Omental fat pad (tissue), 4 donors: Measurements from ENCODE around the gene TSTD1. TPM values are rescaled to one million over a fixed set of nuclear protein-coding genes. Genes with fewer than 3 reads are reported as not detected.
"Not testable (repeated sequence)": the region's sequence is repeated elsewhere in the genome, so short reads cannot be mapped to it uniquely, and the experiment has no call there.

Experiments used
- ATAC-seq: fragments of 150-250 bp; one replicate; pipeline ENCODE4 v1.9.1; 2016; ENCODE audit warnings: mild to moderate bottlenecking, moderate library complexity; ENCODE audit not compliant: low FRiP score
- DNase-seq: peaks from one replicate; pipeline ENCODE4 v3.0.0-alpha.2; 2019; ENCODE audit warnings: low spot score
- total RNA-seq, 4 donors: library from RNA; depleted of rRNA; stranded (reverse); fragments of >200 nt; gene quantifications; one replicate each; pipeline ENCODE4 v1.1.0, GENCODE V29; 2016
- TF ChIP-seq, protein P1 (sequence below), 3 donors: fragments of 450-650 bp; IDR thresholded peaks; one replicate each; pipeline ENCODE4 v1.5.1; 2016 to 2017; ENCODE audit warnings: antibody characterized with exemption in 3 of 3, mild to moderate bottlenecking in 3 of 3, moderate library complexity in 2 of 3

TSTD1 gene
- total RNA-seq, 4 donors from 2014 or later, result 26.0 to 43.1 (median 30.5) TPM

DNA sequence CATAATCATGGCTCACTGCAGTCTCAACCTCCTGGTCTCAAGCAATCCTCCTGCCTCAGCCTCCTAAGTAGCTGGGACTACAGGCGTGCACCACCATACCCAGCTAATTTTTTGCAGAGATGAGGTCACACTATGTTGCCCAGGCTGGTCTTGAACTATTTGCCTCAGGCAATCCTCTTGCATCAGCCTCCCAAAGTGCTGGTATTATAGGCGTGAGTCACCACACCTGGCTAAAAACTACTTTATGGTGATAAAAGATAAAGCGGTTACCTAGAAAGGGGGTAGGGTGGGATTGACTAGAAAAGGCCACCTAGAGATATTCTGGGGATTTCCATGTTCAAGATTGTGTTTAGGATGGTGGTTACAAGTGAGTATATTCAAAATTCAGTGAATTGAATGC, 5.0 kb downstream of the TSTD1 start:
- TF ChIP-seq, protein P1, sequence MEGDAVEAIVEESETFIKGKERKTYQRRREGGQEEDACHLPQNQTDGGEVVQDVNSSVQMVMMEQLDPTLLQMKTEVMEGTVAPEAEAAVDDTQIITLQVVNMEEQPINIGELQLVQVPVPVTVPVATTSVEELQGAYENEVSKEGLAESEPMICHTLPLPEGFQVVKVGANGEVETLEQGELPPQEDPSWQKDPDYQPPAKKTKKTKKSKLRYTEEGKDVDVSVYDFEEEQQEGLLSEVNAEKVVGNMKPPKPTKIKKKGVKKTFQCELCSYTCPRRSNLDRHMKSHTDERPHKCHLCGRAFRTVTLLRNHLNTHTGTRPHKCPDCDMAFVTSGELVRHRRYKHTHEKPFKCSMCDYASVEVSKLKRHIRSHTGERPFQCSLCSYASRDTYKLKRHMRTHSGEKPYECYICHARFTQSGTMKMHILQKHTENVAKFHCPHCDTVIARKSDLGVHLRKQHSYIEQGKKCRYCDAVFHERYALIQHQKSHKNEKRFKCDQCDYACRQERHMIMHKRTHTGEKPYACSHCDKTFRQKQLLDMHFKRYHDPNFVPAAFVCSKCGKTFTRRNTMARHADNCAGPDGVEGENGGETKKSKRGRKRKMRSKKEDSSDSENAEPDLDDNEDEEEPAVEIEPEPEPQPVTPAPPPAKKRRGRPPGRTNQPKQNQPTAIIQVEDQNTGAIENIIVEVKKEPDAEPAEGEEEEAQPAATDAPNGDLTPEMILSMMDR (IDR thresholded peaks at IDR 0.05), result no peak
- ATAC-seq, result no peak
- no peak for DNase-seq

DNA sequence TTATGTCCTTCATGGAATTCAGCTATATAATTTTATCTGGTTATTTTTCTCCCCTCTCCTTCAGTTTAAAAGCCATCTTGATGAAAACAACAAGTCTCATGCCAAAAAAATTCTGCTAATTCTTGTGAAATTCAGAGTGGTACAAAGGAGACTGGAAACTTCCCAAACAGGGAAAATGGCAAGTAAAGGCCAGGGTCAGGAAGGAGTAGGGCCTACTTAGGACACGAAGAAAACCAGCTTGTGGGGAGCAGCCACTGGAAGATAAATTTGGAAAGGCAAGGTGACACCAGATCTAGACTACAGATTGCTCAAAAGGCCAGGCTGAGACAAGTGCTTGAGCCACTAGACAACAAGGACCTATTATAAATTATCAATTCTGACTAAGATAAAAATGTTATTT, 6.4 kb downstream of the TSTD1 start:
- DNase-seq (no peak), ATAC-seq (no peak)
- TF ChIP-seq, protein P1 (IDR thresholded peaks at IDR 0.05), result no peak

DNA sequence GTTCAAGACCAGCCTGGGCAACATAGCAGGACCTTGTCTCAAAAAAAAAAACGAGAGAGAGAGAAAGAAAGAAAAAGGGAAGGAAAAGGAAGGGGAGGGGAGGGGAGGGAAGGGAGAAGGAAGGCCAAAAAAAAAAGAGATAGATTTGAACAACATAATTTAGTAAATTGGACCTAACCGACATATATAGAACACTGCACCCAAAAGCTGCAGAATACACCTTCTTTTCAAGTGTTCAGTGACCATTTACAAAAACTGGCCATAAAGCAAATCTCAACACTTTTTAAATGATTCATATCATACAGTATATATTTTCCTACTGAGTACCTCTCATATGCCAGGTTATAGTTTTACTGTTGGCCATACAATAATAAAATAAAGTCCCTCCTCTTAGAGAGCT, 6.9 kb downstream of the TSTD1 start:
- no peak for DNase-seq
- ATAC-seq, result no peak
- TF ChIP-seq, protein P1 (IDR thresholded peaks at IDR 0.05), result no peak

DNA sequence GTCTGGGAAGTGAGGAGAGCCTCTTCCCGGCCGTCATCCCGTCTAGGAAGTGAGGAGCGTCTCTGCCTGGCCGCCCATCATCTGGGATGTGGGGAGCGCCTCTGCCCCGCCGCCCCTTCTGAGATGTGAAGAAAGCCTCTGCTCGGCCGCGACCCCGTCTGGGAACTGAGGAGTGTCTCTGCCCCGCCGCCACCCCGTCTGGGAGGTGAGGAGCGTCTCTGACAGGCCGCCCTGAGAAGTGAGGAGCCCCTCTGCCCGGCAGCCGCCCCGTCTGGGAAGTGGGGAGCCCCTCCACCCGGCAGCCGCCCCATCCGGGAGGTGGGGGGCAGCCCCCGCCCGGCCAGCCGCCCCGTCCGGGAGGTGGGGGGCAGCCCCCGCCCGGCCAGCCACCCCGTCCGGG, 9.3 kb downstream of the TSTD1 start:
- DNase-seq, ATAC-seq: not testable (repeated sequence)

DNA sequence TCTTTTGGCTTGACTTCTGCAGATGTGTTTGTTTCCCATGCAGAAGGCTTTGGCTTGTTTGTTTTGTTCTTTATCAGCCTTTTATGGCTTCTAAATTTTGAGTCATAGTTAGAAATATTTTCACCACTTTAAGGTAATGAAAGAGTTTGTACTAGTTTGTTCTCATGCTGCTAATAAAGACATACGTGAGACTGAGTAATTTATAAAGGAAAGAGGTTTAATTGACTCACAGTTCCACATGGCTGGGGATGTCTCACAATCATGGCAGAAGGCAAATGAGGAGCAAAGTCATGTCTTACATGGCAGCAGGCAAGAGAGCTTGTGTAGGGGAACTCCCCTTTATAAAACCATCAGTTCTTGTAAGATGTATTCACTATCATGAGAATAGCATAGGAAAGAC, 11.8 kb downstream of the TSTD1 start:
- not testable (repeated sequence) for ATAC-seq, DNase-seq

DNA sequence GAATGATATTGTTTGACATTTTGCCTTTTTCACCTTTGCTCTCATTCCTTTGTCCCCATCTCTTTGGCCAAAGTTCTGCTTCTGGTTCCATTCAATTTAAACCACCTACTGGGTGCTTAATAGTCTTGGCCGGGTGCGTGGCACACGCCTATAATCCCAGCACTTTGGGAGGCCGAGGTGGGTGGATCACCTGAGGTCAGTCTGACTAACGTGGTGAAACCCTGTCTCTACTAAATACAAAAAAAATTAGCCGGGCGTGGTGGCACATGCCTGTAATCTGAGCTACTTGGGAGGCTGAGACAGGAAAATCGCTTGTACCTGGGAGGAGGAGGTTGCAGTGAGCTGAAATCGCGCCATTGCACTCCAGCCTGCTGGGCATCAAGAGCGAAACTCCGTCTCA, 16.3 kb downstream of the TSTD1 start:
- ATAC-seq, DNase-seq: not testable (repeated sequence)

DNA sequence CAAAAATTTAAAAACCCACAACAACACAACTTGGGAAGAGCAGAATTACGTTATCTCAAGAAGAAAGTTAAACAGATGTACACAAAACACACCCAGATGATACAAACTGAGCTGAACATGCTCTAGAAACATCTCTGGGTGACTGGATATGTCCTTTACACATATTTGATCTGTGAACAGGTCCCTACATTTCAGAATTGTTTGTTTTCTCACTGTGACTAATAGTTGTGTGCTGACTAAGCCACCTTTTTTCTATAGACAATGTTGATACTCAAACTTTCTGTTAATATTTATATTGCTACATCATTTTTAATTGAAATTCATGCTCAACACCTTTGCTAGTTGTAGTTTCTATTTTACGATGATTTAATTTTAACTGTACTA, 16.8 kb downstream of the TSTD1 start:
- TF ChIP-seq, protein P1 (IDR thresholded peaks at IDR 0.05), result no peak
- no peak for ATAC-seq
- DNase-seq, result no peak

DNA sequence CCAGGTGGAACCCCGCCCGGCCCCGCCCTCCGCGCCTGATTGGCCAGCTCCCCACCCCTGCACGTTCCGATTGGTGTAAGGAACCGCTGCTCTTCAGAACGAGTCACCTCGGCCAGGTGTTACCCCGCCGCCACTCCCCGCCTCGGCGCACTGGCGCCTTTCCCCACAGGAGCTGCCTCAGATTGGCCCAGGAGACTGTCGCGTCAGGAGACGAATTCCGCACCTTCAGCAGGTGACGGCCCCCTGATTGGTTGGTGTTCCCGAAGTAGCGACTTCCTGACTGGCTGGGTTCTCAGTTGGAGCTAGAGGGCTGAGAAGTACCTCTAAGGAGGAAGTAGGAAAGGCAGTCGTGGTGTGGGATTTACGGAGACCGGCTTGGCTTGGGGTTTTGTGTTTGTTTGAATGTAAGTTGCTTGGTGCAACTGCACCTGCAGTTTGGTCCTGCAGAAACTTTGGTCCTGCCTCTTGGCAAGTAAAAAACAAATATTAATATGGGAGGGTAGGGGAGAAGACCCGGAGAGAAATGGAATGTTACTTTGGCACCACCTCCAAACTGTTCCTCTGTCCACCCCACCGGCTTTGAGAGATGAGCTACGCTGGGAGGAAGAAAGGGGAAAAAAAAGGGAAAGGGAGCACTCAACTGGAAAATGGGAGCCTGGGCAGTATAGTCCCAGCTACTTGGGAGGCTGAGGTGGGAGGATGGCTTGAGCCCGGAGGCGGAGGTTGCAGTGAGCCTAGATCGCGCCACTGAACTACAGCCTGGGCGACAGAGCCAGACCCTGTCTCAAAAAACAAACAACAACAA, 17.4 kb downstream of the TSTD1 start:
- ATAC-seq (peak; percentile 93), DNase-seq (no peak)
- TF ChIP-seq, protein P1 (IDR thresholded peaks at IDR 0.05), result no peak
